ENCODE measurements around the gene DCLK1. TPM values are rescaled to one million over a fixed set of nuclear protein-coding genes. Genes with fewer than 3 reads are reported as not detected.

Gene DCLK1
- total RNA-seq (2014; rRNA removed; shearing (Covaris generic); ENCODE audit: low replicate concordance): not detected in 2 replicates

DNA sequence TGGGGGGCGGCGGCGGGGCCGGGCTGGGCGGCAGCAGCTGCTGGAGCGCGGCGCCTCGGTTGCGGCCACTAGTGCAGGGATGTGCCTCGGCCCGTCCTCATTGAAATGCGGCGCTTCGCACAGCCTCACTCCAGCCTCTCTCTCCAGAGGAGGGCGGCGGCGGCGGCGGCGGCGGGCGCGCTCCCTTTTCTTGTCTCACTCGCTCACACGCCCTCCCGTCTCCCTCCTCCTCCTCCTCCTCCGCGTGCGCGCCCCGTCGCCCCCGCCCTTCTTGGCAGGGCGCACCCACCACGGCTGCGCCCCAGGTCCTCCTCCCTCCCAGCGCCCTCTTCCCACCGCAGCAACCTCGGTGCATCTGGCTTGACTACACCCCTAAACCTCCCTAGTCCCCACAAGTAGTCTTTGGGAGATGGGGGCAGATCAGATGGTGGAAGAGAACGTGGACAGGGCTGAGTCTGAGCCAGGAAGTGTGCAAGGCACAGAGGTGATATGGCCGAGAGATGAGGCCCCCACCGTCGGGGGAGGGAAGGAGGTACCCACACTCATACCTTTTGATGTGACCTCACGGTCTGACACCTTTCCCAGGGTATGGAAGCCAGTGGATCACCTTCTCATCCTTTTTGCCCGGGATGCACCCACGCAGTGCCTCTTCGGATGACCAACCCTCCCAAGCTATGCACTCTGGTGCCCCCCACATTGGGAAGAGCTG lies at the start of gene DCLK1:
TSS of gene DCLK1 (minus strand) at position 161 of the 709 bp plus-strand sequence.
- no peak for DNase-seq
- Histone ChIP-seq H3K4me1 (ENCODE audit: low read length) (no peaks in the 10 kb centered on the region), H3K79me2 (ENCODE audit: low read length) (no peaks in the 10 kb centered on the region), H3K4me2 (ENCODE audit: low read depth, low read length, poor library complexity, severe bottlenecking) (no peak within 1 kb of the TSS), H3K36me3 (ENCODE audit: insufficient read depth, low read length) (no peaks in the 10 kb centered on the region), H3K4me3 (ENCODE audit: low read length) (no peak within 1 kb of the TSS), H3K9me3 (ENCODE audit: low read length) (no peaks in the 10 kb centered on the region; the same call in none of the 2 replicates), H3K27me3 (ENCODE audit: low read length) (no peaks in the 10 kb centered on the region), H3K27ac (ENCODE audit: low read length) (no peak within 1 kb of the TSS), H3K9ac (ENCODE audit: low read length) (no peak within 1 kb of the TSS), H2AFZ (ENCODE audit: low read length) (no peak within 1 kb of the TSS), H3K9me2 (replicated peaks; ENCODE audit: insufficient read depth, low read length) (0 out of 2 replicates have a peak, but pooled peaks cover under 1% of the 10 kb centered on the region), H4K20me1 (ENCODE audit: insufficient read depth, low read depth, low read length) (no peaks in the 10 kb centered on the region)

DNA sequence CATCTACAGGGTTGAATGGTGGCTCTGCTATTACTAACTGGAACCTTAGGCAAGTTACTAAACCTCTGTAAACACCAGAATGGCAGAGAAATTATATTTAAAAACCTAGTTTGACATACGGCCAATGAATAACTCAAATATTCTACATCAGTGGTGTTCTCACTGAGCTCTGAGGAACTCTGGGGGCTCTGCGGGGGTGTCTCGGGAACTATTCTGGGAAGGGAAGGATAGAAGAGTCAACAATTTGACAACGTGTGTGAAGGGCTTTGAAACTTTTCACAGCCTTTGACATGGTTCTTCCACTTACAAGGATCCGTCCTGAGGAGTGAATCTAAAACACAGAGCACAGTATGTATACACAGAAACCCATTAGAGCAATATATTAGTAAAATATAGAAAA lies 44.4 kb upstream of the DCLK1 start:
- Histone ChIP-seq H3K79me2 (ENCODE audit: low read length) (no peaks in the 10 kb centered on the region), H3K9ac (ENCODE audit: low read length) (no peak overlapping the region), H3K9me3 (ENCODE audit: low read length) (no peaks in the 10 kb centered on the region), H3K4me2 (ENCODE audit: low read depth, low read length, poor library complexity, severe bottlenecking) (no peak overlapping the region), H3K36me3 (ENCODE audit: insufficient read depth, low read length) (no peaks in the 10 kb centered on the region), H3K9me2 (replicated peaks; ENCODE audit: insufficient read depth, low read length) (no peaks in the 10 kb centered on the region), H4K20me1 (ENCODE audit: insufficient read depth, low read depth, low read length) (no peaks in the 10 kb centered on the region), H3K4me1 (ENCODE audit: low read length) (no peaks in the 10 kb centered on the region), H3K27me3 (ENCODE audit: low read length) (no peaks in the 10 kb centered on the region), H3K4me3 (ENCODE audit: low read length) (no peak overlapping the region), H3K27ac (ENCODE audit: low read length) (no peak overlapping the region), H2AFZ (ENCODE audit: low read length) (no peak overlapping the region)
- no peak for DNase-seq

DNA sequence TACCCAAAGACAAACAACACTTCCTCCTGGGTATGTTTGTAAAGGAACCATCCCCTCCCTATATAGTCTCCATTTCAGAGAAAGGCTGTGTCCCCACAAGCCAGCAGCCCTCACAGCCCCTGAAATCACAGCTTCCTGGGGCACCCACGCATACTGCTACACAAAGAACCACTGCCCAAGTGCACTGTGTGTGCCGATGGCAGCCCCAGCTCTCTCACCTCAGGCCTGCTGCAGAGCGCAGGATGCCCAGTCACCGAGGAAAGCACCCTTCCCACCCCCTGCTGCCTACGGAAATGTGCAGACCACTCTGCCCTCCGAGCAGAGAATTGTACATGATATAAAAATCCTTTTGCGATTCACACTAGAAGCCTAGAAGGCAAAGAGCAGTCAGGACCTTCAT lies 43.7 kb upstream of the DCLK1 start:
- Histone ChIP-seq H3K9me2 (replicated peaks; ENCODE audit: insufficient read depth, low read length) (no peaks in the 10 kb centered on the region), H3K27me3 (ENCODE audit: low read length) (no peaks in the 10 kb centered on the region), H3K79me2 (ENCODE audit: low read length) (no peaks in the 10 kb centered on the region), H2AFZ (ENCODE audit: low read length) (no peak overlapping the region), H3K4me3 (ENCODE audit: low read length) (no peak overlapping the region), H3K9ac (ENCODE audit: low read length) (no peak overlapping the region), H3K4me2 (ENCODE audit: low read depth, low read length, poor library complexity, severe bottlenecking) (no peak overlapping the region), H4K20me1 (ENCODE audit: insufficient read depth, low read depth, low read length) (no peaks in the 10 kb centered on the region), H3K4me1 (ENCODE audit: low read length) (no peaks in the 10 kb centered on the region), H3K27ac (ENCODE audit: low read length) (no peak overlapping the region), H3K9me3 (ENCODE audit: low read length) (no peaks in the 10 kb centered on the region), H3K36me3 (ENCODE audit: insufficient read depth, low read length) (no peaks in the 10 kb centered on the region)
- DNase-seq: no peak

GRCh38 chr13:36173571-36174322 lies 42.6 kb upstream of the DCLK1 start:
- H4K20me1 ChIP-seq (ENCODE audit: insufficient read depth, low read depth, low read length): no peaks in the 10 kb centered on the region
- H3K9me3 ChIP-seq (ENCODE audit: low read length): no peaks in the 10 kb centered on the region
- no peaks in the 10 kb centered on the region for H3K9me2 ChIP-seq (replicated peaks; ENCODE audit: insufficient read depth, low read length)
- DNase-seq: no peak
- H3K27ac ChIP-seq (ENCODE audit: low read length): no peak overlapping the region
- no peaks in the 10 kb centered on the region for H3K79me2 ChIP-seq (ENCODE audit: low read length)
- H3K4me1 ChIP-seq (ENCODE audit: low read length): no peaks in the 10 kb centered on the region
- H3K4me2 ChIP-seq (ENCODE audit: low read depth, low read length, poor library complexity, severe bottlenecking): no peak overlapping the region
- H3K9ac ChIP-seq (ENCODE audit: low read length): no peak overlapping the region
- H2AFZ ChIP-seq (ENCODE audit: low read length): no peak overlapping the region
- H3K27me3 ChIP-seq (ENCODE audit: low read length): no peaks in the 10 kb centered on the region
- H3K36me3 ChIP-seq (ENCODE audit: insufficient read depth, low read length): no peaks in the 10 kb centered on the region
- H3K4me3 ChIP-seq (ENCODE audit: low read length): no peak overlapping the region

GRCh38 chr13:36166046-36166445 lies 34.9 kb upstream of the DCLK1 start:
- Histone ChIP-seq H3K9ac (ENCODE audit: low read length) (no peak overlapping the region), H3K4me2 (ENCODE audit: low read depth, low read length, poor library complexity, severe bottlenecking) (no peak overlapping the region), H3K79me2 (ENCODE audit: low read length) (no peaks in the 10 kb centered on the region), H3K9me3 (ENCODE audit: low read length) (no peaks in the 10 kb centered on the region), H3K36me3 (ENCODE audit: insufficient read depth, low read length) (no peaks in the 10 kb centered on the region), H3K4me1 (ENCODE audit: low read length) (no peaks in the 10 kb centered on the region), H3K4me3 (ENCODE audit: low read length) (no peak overlapping the region), H2AFZ (ENCODE audit: low read length) (no peak overlapping the region), H3K27ac (ENCODE audit: low read length) (no peak overlapping the region), H3K9me2 (replicated peaks; ENCODE audit: insufficient read depth, low read length) (no peaks in the 10 kb centered on the region), H4K20me1 (ENCODE audit: insufficient read depth, low read depth, low read length) (no peaks in the 10 kb centered on the region), H3K27me3 (ENCODE audit: low read length) (no peaks in the 10 kb centered on the region)
- DNase-seq: no peak

DNA sequence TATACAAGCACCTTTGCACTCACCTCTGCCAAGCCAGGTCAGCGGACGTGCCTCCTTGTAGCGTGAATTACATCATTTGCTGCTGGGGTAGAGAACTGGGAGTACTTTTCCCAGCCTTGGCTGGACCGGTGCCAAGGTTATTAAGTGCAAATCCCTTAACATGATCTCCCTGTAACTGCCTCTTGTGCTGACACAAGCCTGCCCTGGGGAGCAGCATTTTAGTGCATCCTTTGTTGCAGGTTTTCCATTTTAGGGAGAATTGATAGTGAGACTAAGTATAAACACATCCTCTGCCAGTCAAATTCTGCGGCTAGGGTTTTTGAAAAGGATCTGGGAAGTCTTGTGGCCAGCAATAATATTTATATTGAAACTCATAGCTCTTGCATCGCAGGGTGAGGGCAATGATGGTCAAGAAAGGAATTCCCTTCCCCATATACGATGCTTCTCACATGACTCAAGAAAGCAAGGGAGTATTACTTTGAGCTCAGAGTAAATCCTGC lies 32.7 kb upstream of the DCLK1 start:
- no peak for DNase-seq
- no peaks in the 10 kb centered on the region for H4K20me1 ChIP-seq (ENCODE audit: insufficient read depth, low read depth, low read length)
- no peaks in the 10 kb centered on the region for H3K9me2 ChIP-seq (replicated peaks; ENCODE audit: insufficient read depth, low read length)
- no peaks in the 10 kb centered on the region for H3K36me3 ChIP-seq (ENCODE audit: insufficient read depth, low read length)
- H3K4me1 ChIP-seq (ENCODE audit: low read length): no peaks in the 10 kb centered on the region
- H3K79me2 ChIP-seq (ENCODE audit: low read length): no peaks in the 10 kb centered on the region
- H2AFZ ChIP-seq (ENCODE audit: low read length): no peak overlapping the region
- H3K27me3 ChIP-seq (ENCODE audit: low read length): no peaks in the 10 kb centered on the region
- no peaks in the 10 kb centered on the region for H3K9me3 ChIP-seq (ENCODE audit: low read length)
- H3K4me2 ChIP-seq (ENCODE audit: low read depth, low read length, poor library complexity, severe bottlenecking): no peak overlapping the region
- H3K4me3 ChIP-seq (ENCODE audit: low read length): no peak overlapping the region
- no peak overlapping the region for H3K9ac ChIP-seq (ENCODE audit: low read length)
- no peak overlapping the region for H3K27ac ChIP-seq (ENCODE audit: low read length)

- Histone ChIP-seq H2AFZ (ENCODE audit: low read length) (no peak overlapping the region), H3K79me2 (ENCODE audit: low read length) (no peaks in the 10 kb centered on the region), H3K27ac (ENCODE audit: low read length) (no peak overlapping the region), H3K9me2 (replicated peaks; ENCODE audit: insufficient read depth, low read length) (no peaks in the 10 kb centered on the region), H3K27me3 (ENCODE audit: low read length) (no peaks in the 10 kb centered on the region), H3K4me1 (ENCODE audit: low read length) (no peaks in the 10 kb centered on the region), H3K4me2 (ENCODE audit: low read depth, low read length, poor library complexity, severe bottlenecking) (no peak overlapping the region), H3K36me3 (ENCODE audit: insufficient read depth, low read length) (no peaks in the 10 kb centered on the region), H3K4me3 (ENCODE audit: low read length) (no peak overlapping the region), H3K9me3 (ENCODE audit: low read length) (no peaks in the 10 kb centered on the region), H3K9ac (ENCODE audit: low read length) (no peak overlapping the region), H4K20me1 (ENCODE audit: insufficient read depth, low read depth, low read length) (no peaks in the 10 kb centered on the region)
- no peak for DNase-seq
These were observed 32.1 kb upstream of the DCLK1 start for GRCh38 chr13:36163286-36163685.

GRCh38 chr13:36160297-36160696 lies 29.1 kb upstream of the DCLK1 start:
- Histone ChIP-seq H3K27me3 (ENCODE audit: low read length) (no peaks in the 10 kb centered on the region), H3K4me1 (ENCODE audit: low read length) (no peaks in the 10 kb centered on the region), H3K4me3 (ENCODE audit: low read length) (no peak overlapping the region), H3K9me3 (ENCODE audit: low read length) (no peaks in the 10 kb centered on the region), H3K36me3 (ENCODE audit: insufficient read depth, low read length) (no peaks in the 10 kb centered on the region), H4K20me1 (ENCODE audit: insufficient read depth, low read depth, low read length) (no peaks in the 10 kb centered on the region), H3K27ac (ENCODE audit: low read length) (no peak overlapping the region), H3K4me2 (ENCODE audit: low read depth, low read length, poor library complexity, severe bottlenecking) (no peak overlapping the region), H3K9ac (ENCODE audit: low read length) (no peak overlapping the region), H3K79me2 (ENCODE audit: low read length) (no peaks in the 10 kb centered on the region), H2AFZ (ENCODE audit: low read length) (no peak overlapping the region), H3K9me2 (replicated peaks; ENCODE audit: insufficient read depth, low read length) (no peaks in the 10 kb centered on the region)
- DNase-seq: no peak

Measured in Karpas-422 (cell line).